Colonic mucosa (tissue), 4 donors: ENCODE data around the gene UBE2D3. TPM values are rescaled to one million over a fixed set of nuclear protein-coding genes. Genes with fewer than 3 reads are reported as not detected.

Experiments used
- DNase-seq: peaks from one replicate; pipeline ENCODE4 v3.0.0-alpha.2; 2020
- H3K27ac ChIP-seq: fragments of 200-600 bp; one replicate; pipeline ENCODE4 v1.8.0; 2021
- H3K27me3 ChIP-seq: fragments of 200-600 bp; one replicate; pipeline ENCODE4 v1.8.0; 2021
- H3K36me3 ChIP-seq: fragments of 200-600 bp; one replicate; pipeline ENCODE4 v1.8.0; 2021
- H3K4me1 ChIP-seq: fragments of 200-600 bp; one replicate; pipeline ENCODE4 v1.8.0; 2021; ENCODE audit warnings: mild to moderate bottlenecking
- H3K4me3 ChIP-seq: fragments of 200-600 bp; one replicate; pipeline ENCODE4 v1.8.0; 2021
- H3K9ac ChIP-seq, 2 donors: one replicate each; pipeline ENCODE4 v1.7.0; 2013; ENCODE audit warnings: control low read depth in 2 of 2, low read depth in 2 of 2, low read length in 2 of 2
- H3K9me3 ChIP-seq: fragments of 200-600 bp; one replicate; pipeline ENCODE4 v1.8.0; 2021
- CTCF ChIP-seq: fragments of 200-600 bp; IDR thresholded peaks from one replicate; pipeline ENCODE4 v1.8.0; 2022; ENCODE audit warnings: antibody characterized with exemption, mild to moderate bottlenecking
- intact Hi-C: fragments of 100-400 bp; cut with DNase I; formaldehyde crosslinking; loops from one replicate; pipeline ENCODE4 v1.14.1; 2022
- total RNA-seq, 2 donors: library from RNA; stranded (reverse); fragmentation: NEBNext Ultra II Directional in 1 of 2; extraction: Animal tissue kit (Norgen Biotek cat#: 25700) in 1 of 2; gene quantifications; one replicate each; pipeline ENCODE4 v1.2.1, GENCODE V29; 2021
- donor health status: healthy.
- donor health status: DM: no; HTN: no; CAD: no.
- donor health status: DM: no; HTN: no; CAD: no.

The UBE2D3 gene
- total RNA-seq, 2 donors from 2014 or later: 290 to 346 TPM

- TF ChIP-seq CTCF: no peak
- no peak overlapping the region for H3K9ac ChIP-seq
- H3K9me3 ChIP-seq: no peaks in the 10 kb centered on the region
- H3K4me3 ChIP-seq: no peak overlapping the region
- no peaks in the 10 kb centered on the region for H3K4me1 ChIP-seq
- H3K27ac ChIP-seq: no peak overlapping the region
- peaks cover 8% of the 10 kb centered on the region for H3K36me3 ChIP-seq
- intact Hi-C loops: no loop called here
- no peak for DNase-seq
- H3K27me3 ChIP-seq: no peaks in the 10 kb centered on the region
These were observed 19.3 kb downstream of the UBE2D3 start for GRCh38 chr4:102808009-102808408.

- no peak for TF ChIP-seq CTCF
- no peaks in the 10 kb centered on the region for H3K27me3 ChIP-seq
- H3K36me3 ChIP-seq: peaks cover 8% of the 10 kb centered on the region
- H3K4me1 ChIP-seq: no peaks in the 10 kb centered on the region
- no peak overlapping the region for H3K9ac ChIP-seq
- H3K4me3 ChIP-seq: no peak overlapping the region
- no peaks in the 10 kb centered on the region for H3K9me3 ChIP-seq
- DNase-seq: no peak
- no peak overlapping the region for H3K27ac ChIP-seq
- intact Hi-C loops: no loop called here
These were observed 20.0 kb downstream of the UBE2D3 start for GRCh38 chr4:102807345-102807744.

GRCh38 chr4:102799816-102800215 lies 27.5 kb downstream of the UBE2D3 start:
- intact Hi-C loops: no loop called here
- H3K4me3 ChIP-seq: no peak overlapping the region
- no peaks in the 10 kb centered on the region for H3K9me3 ChIP-seq
- no peak overlapping the region for H3K9ac ChIP-seq
- no peak for TF ChIP-seq CTCF
- no peak for DNase-seq
- no peaks in the 10 kb centered on the region for H3K4me1 ChIP-seq
- no peaks in the 10 kb centered on the region for H3K27me3 ChIP-seq
- H3K27ac ChIP-seq: no peak overlapping the region
- H3K36me3 ChIP-seq: peaks cover 10% of the 10 kb centered on the region

GRCh38 chr4:102794999-102795398 lies 32.4 kb downstream of the UBE2D3 start:
- H3K9me3 ChIP-seq: no peaks in the 10 kb centered on the region
- H3K36me3 ChIP-seq: peaks cover 10% of the 10 kb centered on the region
- H3K4me3 ChIP-seq: no peak overlapping the region
- H3K4me1 ChIP-seq: no peaks in the 10 kb centered on the region
- TF ChIP-seq CTCF: no peak
- DNase-seq: no peak
- no peak overlapping the region for H3K27ac ChIP-seq
- no peaks in the 10 kb centered on the region for H3K27me3 ChIP-seq
- intact Hi-C loops: no loop called here
- H3K9ac ChIP-seq: no peak overlapping the region

- H3K9ac ChIP-seq: no peak overlapping the region
- intact Hi-C loops: no loop called here
- TF ChIP-seq CTCF: no peak
- H3K36me3 ChIP-seq: no peaks in the 10 kb centered on the region
- H3K9me3 ChIP-seq: no peaks in the 10 kb centered on the region
- DNase-seq: no peak
- no peak overlapping the region for H3K4me3 ChIP-seq
- no peak overlapping the region for H3K27ac ChIP-seq
- no peaks in the 10 kb centered on the region for H3K4me1 ChIP-seq
- no peaks in the 10 kb centered on the region for H3K27me3 ChIP-seq
These were observed 34.9 kb downstream of the UBE2D3 start for GRCh38 chr4:102792361-102792936.
